A172 (cell line): ENCODE data around the gene CCDC93. TPM values are rescaled to one million over a fixed set of nuclear protein-coding genes. Genes with fewer than 3 reads are reported as not detected.
"Not testable (repeated sequence)": the region's sequence is repeated elsewhere in the genome, so short reads cannot be mapped to it uniquely, and the experiment has no call there.

ENCODE experiments used
- DNase-seq: peaks from one replicate; pipeline ENCODE4 v3.0.0-alpha.2; 2015; ENCODE audit warnings: low spot score
- total RNA-seq: library from RNA; depleted of rRNA; stranded (reverse); fragments of >200 nt; shearing (Covaris generic); gene quantifications from 2 replicates; pipeline ENCODE4 v1.2.3, GENCODE V29; 2014

The CCDC93 gene
- total RNA-seq, 1 experiment from 2014 or later, result 15.0 TPM

DNA sequence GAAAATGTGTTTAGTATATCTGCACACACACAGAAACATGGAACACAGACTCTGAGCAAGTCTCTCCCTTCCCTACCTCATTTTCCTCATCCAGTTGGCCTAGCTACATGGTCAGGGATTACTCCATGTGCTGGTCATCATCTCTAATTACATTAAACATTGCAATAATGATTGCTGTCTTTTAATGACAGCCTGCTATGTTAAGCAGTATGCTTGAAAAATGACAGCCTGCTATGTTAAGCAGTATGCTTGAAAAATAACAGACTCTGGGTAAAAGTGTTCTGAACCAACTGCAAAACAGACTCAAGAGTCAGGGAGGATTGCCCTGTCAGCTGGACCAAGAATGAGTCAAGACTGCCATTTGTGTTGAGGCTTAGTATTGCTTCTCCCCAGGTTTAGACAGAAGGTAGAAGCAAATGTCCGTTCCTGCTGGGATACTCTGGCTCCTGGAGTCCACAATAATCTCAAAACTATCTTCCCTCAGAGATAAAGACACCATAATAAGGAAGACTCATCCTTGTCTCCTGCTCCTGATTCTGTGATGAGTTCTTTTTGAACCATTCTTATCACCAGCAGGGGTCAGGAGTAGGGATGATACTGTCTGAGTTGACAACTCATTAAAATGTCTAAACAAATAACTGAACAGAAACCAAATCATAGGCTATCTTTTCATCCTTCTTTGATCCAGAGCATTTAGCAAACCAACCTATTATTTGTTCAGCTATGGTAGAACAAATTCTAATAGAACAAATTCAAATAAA lies 57.7 kb downstream of the CCDC93 start:
- no peak for DNase-seq

DNA sequence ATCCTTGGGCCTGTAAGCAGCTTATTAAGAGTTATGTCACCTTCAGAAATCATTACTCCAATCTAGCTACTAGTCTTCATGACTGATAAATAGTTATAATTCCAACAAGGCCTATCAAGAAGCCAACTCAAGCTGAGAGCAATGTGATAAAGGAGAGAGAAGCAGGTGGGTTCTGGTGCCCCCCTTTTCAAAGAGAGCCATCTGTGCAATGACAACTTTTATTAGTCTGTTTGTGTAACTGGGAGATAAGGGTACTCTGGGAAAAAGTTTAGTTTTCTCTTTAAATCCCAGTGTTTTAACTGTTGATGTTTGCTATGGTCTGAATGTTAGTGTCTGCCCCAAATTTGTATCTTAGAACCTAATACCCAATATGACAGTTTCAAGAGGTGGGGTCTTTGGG lies 60.6 kb downstream of the CCDC93 start:
- DNase-seq, result no peak

DNA sequence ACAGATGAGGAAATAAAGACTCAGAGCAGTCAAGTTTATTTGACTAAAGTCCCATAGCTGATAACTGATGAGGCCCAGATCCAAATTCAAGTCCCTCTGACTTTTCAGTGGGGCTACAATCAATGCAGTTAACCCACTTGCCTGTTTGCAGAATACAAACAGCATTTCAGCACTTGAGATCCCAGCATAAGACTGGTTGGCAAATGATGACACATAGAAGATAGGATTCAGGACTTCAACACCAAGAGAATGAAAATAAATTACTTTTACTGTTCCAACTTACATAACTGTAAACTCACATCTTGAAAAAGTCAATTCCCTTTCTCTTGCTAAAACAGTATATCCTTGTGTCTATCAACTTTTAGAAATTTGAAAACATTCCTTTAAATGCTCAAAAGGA lies 61.2 kb downstream of the CCDC93 start:
- no peak for DNase-seq

DNA sequence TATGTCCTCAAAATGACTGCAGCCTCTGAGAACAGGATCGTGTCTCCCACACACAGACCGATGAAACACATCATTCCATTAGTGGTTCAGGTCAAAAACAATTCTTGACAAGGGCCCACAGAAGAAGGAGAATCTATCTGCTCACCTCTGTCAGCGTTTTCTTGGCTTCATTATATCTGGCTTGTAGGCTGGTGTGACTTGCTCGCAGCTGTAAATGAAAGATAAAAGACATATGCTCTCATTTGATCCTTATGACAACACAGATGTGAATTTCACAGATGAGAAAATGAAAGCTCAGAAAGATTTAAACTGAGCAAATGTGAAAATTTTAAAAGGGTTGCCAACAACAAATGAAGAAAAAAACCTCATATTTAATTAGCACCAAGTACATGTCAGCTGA lies 61.6 kb downstream of the CCDC93 start:
- no peak for DNase-seq

DNA sequence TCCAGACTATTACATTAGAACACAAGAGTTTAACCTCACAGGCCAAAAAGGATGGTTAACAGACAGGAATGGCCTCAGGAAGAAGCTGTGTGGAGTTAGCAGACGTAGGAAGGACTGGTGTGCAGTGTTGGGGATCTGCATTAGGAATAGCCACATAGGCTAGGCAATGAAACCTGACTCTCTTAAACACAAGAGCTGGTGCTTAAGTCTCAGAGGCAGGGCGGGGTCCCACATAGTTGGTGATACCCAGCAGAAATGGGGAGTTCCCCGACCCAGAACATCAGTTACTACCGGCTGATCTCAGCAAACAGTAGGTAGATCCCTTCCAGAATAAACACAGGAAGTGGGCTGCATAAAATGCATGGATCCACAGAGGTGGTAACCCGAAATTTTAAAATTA lies 64.1 kb downstream of the CCDC93 start:
- no peak for DNase-seq

DNA sequence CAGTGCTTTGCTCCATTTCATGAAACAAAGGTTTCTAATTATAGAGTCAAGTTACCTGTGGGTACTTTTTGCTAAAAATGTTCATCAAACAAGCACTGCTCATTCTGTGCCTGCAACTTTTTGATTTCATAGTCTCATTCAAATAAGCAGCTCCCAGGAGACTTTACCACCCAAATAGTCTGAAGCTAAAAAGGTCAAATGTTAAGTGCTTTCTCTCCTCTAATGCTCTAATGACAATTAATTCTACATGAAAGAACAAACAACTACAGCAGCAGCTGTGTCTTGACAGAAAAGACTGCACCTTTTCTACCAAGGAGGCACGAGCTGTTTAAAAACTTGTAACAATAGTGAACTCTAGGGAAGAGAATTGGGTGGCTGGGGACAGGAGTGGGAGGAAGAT lies 65.3 kb downstream of the CCDC93 start:
- no peak for DNase-seq

DNA sequence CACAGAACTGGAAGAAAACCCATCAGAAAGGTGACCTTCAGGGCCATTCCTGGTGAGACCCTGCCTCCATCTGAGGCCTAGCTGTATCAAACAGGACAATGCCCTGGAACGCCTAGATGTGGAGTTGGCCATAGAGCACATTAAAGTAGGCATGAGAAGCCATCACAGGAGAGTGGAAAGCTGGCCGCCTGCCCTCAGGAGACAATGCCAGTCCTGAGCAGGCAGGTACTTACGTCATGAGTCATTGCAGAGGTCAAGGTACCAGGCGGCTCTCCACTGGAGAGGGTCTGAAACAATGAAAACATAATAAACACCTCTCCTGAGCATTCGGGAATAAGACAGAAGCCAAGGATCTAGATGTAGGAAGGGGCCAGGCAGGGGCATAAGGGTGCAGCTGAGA lies 68.6 kb downstream of the CCDC93 start:
- DNase-seq, result no peak

DNA sequence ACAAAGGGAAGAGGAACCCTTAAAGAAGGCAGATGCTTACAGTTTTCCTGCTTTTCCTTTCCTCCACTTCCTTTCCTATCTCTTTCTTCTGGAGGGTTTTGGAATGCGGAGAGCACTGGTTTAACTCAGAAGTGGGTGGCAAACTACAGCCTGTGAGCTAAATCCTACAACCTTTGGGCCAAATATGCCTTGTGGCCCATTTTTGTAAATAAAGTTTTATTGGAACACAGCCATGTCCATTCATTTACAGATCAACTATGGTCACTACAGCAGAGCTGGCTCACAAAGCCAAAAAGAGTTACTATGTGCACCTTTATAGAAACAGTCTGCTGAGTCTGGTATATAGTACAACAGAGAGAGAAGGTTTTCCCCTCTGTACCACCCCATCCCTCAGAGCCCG lies 69.1 kb downstream of the CCDC93 start:
- DNase-seq, result no peak

DNA sequence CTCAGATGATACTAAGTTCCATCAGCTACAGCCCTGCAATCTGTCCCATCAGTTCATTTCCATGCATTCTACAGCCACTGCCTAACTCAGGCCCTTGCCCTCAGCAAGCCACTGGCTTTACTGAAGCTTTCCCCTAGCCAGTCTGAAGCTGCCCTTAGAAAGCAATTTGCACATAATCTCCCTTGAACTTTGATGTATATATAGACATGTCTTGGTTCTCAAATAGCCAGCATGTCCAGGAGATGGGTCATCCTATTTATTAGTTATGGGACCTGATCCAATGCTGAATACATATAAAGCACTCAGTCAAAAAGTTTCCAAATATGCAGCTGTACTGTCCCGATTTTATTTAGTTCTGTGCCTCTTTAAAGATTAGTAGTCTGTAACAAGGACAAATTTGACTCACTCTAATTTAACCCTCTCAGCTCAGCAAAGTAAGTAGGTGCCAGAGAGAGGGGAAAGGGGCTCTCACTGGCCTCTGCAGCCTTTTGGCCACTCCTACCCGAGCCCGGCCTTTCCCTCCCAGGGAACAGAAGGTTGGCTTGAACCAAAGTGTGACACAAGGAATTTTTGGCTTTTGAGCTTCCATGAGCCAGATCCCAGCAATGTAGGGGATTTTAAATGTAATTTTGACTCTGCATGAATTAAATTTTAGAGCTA lies 70.7 kb downstream of the CCDC93 start:
- no peak for DNase-seq

DNA sequence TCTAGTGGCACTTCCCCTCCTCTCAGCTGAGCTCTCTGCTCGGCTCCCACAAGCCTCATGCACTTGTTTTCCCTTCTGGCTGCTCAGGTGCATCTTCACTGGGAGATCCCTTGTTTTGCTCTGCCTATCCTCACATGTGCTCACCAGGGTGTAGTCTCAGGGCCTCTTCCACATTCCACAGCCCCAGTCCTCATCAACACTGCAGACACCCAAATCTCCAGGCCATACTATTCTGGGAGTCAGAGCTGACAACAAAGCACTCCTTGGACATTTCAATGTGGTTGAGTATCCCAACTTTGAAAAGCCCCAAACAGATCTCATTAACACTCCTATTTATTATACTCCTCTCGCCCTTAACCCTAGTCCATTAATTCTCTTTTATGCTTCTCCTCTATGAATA lies 71.3 kb downstream of the CCDC93 start:
- DNase-seq, result no peak

DNA sequence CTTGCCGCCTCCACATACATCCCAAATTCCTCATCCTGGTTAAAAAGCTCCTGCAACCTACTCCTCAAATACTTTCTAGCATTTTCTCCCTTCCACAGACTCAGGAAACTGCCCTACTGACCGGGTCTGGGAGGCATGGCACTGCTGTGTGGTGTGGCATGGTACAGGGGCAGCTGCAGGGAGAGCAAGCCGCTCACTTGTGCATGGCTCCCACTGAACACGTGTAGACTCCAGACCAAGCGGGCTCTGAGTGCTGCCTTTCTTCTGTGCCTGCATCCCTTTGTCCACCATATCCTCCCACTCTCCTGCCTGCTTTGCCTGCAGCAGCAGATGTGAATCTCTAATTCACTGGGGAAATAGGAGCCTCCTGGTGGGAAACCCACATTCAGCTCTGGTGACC lies 72.2 kb downstream of the CCDC93 start:
- DNase-seq, result no peak

DNA sequence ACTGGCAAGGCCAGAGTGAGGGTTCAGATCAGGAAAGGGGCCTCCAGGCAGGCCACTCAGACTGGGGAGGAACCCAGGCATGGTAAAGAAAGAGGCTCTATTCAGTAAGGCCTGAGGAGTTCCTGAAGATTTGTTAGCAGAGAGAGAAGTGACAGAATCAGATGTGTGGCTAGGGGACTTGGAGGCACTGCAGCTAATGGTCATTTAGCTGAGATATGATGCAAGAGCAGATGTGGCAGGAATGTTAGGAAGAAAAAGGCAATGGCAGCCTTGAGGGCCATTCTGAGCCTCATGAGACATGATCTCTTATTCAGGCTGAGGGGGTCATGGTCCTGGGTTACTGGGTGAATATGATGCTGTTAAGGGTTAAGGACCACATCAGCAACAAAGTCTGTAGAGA lies 73.4 kb downstream of the CCDC93 start:
- DNase-seq, result no peak

DNA sequence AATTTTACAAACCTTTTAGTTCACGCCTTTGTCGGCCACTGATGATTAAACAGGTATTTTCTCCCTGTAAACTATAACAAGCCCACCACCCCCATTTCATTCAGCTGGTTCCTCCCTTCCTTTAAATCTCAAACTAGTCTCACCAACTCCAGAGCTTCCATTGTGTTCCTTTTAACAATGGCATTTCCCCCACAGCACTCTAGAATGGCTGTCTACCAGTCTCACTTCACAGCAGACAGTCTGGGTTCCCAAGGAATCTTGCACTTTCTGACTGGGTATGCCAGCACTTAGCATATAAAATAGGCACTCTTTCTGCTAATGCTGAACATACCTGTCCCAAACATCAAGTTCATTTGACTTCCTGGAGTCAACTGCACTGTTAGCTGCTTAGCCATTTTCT lies 75.3 kb downstream of the CCDC93 start:
- no peak for DNase-seq

DNA sequence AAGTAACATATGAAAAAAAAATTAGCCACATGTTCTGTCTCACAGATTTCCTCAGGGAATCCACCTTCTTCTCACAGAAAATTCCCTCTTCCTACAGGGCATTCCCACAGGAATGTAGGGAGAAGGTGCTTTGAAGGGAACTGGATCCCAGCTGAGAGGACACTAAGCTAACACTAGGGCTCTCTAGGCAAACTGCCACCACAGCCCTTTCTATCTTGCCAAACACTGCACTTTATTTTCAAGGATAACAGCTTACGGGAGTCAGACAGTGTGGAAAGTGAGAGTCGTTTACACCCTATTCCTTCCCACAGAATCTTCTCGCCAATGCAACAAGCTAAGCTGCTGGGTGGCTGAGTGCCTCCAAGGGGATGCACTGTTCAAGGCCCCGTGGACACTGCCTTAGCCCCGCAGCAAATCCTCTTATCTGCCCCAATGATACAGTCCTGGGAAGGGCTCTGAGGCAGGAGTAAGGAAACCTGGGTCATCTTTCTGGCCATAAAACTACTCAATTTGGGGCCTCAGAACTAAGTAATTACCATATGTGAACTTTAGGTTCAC lies 76.9 kb downstream of the CCDC93 start:
- no peak for DNase-seq

DNA sequence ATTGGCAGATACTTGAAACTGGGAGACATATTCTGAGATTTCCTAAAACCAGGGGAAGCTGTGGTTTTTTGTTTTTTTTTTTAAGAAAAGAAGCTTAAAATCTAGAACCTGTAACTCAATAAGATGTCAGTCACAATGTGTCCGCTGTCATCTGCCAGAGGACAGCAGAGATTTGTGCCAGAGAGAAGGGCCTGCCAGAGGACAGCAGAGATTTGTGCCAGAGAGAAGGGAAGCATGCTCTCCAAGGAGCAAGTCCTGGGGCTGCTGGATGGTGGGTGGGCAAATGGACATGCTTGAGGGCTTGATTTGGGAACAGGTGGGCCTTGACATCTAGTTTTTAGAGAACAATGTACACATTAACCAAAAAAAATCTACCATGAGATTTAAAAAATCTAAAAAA lies 77.9 kb downstream of the CCDC93 start:
- no peak for DNase-seq

DNA sequence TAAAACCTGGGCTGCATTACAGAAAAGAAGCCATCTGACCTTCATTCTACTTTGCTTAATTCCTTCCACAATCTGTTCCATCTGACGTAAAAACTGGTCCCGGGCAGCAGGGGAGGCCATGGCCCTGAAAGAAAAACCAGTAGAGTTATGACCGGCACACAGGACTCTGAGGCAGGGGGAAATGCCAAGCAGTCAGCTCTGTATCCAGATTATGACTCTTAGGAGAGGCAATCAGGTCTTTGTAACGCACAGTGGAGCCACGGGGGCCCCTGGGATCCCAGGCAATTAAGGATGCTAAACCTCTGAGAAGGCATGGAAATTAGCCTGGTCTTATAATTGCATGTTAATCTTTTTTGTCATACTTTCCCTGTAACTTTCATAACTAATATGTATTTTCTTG lies 78.4 kb downstream of the CCDC93 start:
- no peak for DNase-seq

DNA sequence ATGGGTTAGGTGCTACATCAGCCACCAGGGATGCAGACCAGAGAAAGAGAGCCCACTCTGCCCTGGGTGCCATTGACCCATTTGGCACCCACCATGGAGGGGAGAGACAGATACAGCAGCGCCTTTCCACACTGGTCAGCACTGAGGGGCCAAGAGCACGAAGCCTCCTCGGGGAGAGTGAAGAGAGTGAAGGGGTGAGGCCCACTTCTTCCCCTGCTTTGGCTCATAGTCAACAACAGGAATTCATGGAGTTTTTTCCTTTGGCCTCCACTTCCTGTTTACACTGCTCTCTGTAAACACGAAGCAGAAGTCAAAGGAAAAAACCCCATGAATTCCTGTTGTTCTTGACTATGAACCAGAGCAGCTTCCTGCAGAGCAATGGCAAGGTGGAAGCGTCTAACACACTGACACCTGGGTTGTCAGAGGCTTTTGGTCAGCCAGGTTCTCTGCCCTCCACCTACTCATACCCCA lies 80.0 kb downstream of the CCDC93 start:
- DNase-seq, result no peak

DNA sequence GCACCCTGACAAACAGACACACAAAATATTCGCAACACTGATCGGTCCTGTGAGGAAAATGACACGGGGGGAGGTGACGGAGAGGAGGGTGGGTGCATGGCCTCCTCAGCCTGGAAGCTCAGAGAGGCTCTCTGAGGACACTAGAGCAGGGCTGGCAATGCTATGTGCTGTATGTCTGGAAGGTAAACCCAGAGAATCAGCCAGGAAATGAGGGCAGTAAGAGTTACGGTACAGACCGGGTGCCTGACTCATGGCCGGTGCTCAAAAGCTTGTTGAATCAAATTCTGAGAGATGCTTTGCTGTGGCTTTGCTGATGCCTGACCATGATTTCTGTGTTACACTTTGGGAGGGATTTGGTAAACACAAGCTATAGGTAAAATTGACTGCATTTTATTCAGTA lies 81.9 kb downstream of the CCDC93 start:
- DNase-seq, result no peak

DNA sequence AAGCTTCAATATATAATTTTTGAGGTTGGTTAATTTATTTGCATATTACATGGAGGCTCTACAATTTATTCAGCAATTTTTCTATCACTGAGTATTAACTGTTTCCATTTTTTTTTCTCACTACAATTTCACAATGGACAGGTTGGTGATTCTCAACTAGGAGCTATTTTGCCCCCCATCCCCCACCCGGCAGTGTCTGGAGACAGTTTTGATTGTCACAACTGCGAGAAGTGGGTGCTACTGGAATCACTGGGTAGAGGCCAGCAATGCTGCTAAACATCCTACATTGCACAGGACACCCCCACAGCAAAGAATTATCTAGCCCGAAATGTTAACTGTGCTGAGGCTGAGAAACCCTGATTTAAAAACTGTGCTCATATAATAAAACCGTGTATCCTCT lies 82.6 kb downstream of the CCDC93 start:
- no peak for DNase-seq

DNA sequence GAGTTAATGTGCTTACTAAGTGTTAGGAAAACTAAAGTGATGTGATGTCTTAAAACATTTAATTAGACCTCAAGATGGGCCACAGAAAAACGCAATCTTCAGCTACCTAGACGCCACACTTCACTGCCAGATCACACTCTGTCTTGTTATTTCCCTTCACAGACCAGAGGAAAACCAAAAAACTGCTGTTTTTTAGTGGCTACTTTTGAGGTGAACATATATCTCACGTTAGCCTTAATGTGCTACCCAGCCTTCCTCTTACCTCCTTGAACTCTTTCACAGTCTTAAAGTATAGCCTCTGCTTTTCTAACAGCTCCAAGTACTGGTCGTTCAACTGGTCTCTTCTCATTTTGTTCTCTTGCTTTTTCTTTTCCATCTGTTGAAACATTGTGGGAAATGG lies 83.1 kb downstream of the CCDC93 start:
- no peak for DNase-seq

DNA sequence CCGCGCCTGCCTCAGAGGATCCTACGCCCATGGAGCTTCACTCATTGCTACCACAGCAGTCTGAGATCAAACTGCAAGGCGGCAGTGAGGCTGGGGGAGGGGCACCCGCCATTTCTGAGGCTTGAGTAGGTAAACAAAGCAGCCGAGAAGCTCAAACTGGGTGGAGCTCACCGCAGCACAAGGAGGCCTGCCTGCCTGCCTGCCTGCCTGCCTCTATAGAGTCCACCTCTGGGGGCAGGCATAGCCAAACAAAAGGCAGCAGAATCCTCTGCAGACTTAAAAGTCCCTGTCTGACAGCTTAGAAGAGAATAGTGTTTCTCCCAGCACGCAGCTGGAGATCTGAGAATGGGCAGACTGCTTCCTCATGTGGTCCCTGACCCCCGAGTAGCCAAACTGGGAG lies 90.4 kb downstream of the CCDC93 start:
- not testable (repeated sequence) for DNase-seq

DNA sequence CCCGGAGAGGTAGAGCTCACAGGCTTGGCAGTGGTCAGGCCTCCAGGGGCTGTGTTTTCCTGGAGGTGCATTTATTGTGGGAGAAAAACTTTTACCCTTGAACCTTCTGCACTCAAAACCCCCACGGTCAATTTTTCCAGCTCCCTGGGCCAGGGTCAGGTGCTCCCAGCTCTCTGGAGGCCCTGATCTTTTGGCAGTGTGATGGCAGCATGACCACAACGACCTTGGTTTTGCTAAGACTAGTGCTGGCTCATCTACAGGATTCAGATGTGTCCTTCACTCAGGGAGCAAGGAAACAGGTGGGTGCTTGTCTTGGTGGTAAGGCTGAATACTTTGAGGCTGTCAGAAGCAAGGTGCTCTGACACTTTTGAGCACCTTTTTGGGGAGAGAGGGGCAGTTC lies 92.3 kb downstream of the CCDC93 start:
- no peak for DNase-seq

DNA sequence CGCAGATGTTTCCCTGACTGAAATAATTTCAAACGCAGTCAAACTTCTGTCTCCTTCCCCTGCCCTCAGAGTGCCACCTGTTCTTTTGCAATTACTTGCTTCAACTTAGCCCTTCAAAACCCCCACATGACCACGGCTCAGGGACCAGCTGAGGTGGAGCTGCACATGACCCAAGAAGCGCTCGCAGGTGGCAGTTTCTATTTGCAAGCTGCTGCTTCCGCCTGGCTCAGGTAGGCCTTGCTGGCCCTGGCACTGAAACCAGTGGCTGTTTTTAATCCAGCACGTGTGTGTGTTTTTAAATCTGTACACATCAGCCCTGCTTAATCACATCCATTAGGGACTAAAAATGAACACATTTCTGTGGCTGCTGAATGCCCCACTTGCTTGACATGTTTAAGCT lies 95.3 kb downstream of the CCDC93 start:
- no peak for DNase-seq
